Astrocyte of the spinal cord (primary cell): ENCODE results near the gene CPNE1.

Experiments
- DNase-seq: peaks from one replicate; pipeline ENCODE4 v3.0.0; 2011; ENCODE audit warnings: low read depth, low spot score
- H3K4me3 ChIP-seq: 2 replicates; pipeline ENCODE4 v1.5.1; 2011; ENCODE audit warnings: low read depth, mild to moderate bottlenecking, low read length, moderate library complexity
- in situ Hi-C: cut with HindIII; loops from 2 replicates; pipeline ENCODE4 v1.10.0; 2017; ENCODE audit warnings: low sequenced_read_pairs
- TF ChIP-seq, protein P1 (sequence below): IDR thresholded peaks from 2 replicates; pipeline ENCODE4 v1.5.1; 2012; ENCODE audit warnings: low read depth, mild to moderate bottlenecking, low read length, inconsistent platforms

Gene CPNE1

DNA sequence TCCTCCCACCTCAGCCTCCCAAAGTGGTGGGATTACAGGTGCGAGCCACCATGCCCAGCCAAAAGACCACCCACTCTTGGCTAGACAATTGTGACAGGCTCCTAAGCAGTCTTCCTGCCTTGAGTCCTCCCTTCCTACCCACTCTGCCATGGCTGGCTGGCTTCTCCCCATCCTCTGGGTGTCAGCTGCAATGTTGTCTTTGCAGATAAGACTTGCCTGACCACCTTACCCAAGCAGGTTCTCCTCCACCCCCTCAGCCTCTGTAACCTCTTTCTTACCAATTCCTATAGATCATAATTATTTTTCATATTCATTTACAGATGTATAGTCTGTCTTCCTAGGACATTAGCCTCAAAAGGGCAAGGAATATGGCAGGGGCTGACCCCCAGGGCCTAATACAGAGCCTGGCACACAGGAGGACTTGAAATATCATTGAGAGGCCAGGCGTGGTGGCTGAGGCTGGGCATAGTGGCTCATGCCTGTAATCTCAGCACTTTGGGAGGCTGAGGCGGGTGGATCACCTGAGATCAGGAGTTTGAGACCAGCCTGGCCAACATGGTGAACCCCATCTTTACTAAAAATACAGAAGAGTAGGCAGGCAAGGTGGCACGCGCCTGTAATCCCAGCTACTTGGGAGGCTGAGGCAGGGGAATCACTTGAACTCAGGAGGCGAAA, 77.8 kb downstream of the CPNE1 start:
- in situ Hi-C loops, result no loop called here

DNA sequence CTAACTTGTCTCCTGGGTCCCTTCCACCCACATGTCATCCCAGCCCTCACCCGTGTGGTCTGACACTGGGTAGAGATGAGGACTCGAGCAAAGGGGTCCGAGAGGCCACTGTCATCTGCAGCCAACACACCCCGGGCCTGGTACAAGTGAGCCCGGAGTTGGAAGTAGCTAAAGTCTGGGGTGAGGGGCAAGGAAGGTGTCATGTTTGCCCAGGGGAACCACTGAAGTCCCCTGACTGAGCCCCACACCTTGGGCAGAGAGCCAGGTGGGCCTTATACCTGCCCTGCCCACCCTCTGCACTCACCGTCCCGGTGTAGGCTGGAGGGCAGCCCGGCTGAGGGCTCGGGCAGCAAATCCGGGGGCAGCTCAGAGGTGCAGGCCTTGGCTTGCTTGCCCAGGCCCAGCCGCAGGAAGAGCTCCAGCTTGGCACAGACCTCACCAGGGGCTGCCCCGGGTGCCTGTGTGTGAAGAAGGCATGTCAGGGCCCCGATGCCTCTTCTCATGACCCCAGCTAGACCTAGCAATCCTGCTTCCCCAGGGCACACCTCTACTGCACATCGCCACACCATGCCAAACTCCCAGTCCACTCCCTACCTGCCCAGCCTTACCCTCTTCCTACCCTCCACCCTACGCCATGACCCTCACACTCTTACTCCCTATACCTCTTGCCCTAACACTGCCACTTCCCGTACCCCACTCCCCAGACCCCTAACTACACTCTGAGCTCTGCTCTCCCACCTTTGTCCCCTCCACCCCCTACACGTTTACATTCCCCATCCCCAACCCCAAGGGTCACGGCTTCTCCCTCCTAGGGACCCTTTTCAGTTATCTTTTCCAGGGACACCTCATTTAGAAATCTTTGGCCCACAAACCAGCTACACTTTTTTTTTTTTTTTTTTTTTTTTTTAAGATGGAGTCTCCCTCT, 80.8 kb downstream of the CPNE1 start:
- TF ChIP-seq, protein P1, sequence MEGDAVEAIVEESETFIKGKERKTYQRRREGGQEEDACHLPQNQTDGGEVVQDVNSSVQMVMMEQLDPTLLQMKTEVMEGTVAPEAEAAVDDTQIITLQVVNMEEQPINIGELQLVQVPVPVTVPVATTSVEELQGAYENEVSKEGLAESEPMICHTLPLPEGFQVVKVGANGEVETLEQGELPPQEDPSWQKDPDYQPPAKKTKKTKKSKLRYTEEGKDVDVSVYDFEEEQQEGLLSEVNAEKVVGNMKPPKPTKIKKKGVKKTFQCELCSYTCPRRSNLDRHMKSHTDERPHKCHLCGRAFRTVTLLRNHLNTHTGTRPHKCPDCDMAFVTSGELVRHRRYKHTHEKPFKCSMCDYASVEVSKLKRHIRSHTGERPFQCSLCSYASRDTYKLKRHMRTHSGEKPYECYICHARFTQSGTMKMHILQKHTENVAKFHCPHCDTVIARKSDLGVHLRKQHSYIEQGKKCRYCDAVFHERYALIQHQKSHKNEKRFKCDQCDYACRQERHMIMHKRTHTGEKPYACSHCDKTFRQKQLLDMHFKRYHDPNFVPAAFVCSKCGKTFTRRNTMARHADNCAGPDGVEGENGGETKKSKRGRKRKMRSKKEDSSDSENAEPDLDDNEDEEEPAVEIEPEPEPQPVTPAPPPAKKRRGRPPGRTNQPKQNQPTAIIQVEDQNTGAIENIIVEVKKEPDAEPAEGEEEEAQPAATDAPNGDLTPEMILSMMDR, result no peak
- no peak overlapping the region for H3K4me3 ChIP-seq
- no peak for DNase-seq
- in situ Hi-C loops, result no loop called here

More for the DNA sequence above, 77.8 kb downstream of the CPNE1 start:
- DNase-seq, result no peak
- no peak overlapping the region for H3K4me3 ChIP-seq
- TF ChIP-seq, protein P1, result no peak

DNA sequence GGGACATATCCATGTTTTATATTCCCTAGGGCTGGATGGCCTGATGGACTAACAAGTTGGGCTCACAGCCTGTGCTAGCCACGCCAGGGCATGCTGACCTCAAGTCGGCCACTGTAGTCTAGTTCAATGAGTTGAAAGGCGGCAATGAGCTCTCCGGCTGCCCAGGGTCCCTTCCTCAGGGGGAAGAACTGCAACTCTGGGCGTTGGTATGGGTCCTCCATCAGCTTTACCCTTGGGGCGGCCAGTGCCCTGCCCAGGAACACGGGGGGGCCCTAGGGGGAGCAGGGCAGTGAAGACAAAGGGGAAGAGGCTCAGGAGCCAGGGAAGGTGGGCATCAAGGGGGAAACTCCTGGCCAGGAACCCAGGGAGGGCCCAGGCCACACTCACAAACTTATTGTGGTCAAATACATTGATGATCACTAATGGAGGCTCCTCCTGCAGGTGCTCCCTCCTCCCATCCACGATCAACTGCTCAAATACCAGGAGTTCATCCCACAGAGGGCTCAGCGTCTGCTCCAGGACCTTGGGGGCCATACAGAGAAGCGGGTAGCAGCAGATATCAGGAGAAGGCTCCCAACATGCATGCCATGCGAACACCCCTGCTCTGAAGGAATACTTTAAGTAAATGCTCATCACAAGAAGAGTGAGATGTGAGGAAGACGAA, 81.8 kb downstream of the CPNE1 start:
- TF ChIP-seq, protein P1, result no peak
- in situ Hi-C loops, result no loop called here
- no peak for DNase-seq
- H3K4me3 ChIP-seq, result no peak overlapping the region

DNA sequence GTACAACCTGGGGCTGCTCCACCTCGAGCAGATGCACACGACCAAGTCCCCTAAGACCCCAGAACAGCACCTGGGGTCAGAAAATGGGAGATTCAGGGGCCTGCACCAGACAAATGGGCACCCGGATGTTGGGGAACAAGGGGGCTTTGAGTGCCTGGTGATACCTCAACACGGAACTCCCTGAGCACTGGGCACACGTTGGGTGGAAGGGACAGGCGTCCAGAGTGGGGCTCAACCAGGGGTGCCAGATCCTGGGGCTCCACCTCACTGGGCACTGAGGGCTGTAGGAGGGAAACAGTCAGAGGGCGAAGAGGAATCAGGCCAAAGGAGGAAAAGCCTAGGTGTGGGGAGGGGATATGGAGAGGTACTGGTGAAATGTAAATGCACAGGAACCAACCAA, 82.6 kb downstream of the CPNE1 start:
- no peak overlapping the region for H3K4me3 ChIP-seq
- no peak for DNase-seq
- TF ChIP-seq, protein P1, result no peak
- in situ Hi-C loops, result no loop called here

DNA sequence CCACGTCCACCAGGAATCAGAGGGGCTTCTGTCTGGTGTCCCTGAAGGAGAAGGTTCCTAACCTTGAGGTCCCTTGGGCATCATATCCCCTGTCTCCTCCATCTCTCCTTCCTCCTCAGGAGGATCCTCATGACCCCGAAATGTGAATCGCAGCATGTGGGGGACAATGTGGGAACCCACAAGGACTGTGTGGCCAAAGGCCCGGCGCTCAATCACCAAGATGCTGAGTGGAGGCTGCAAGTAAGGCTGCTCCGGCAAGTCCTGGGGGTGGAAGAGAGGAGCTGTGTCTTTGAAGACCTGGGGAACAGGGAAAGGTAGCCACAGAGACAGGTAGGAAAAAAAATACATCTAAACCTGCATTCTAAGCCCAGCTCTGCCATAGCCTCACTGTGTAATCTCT, 85.5 kb downstream of the CPNE1 start:
- in situ Hi-C loops, result no loop called here
- H3K4me3 ChIP-seq, result no peak overlapping the region
- no peak for DNase-seq
- TF ChIP-seq, protein P1, result no peak

DNA sequence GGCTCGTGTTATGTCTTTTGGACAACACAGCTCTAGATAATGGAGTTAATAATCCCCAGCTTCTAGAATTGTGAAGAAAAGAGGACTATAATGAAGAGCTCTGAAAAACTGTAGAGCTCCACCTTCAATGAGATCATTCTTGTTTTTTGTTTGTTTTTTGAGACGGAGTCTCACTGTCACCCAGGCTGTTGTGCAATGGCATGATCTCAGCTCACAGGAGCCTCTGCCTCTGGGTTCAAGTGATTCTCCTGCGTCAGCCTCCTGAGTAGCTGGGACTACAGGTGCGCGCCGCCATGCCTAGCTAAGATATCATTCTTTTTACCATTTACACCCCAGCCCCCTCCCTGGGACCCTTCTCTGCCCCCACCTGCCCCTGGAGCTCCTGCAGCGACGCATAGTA, 86.2 kb downstream of the CPNE1 start:
- DNase-seq, result no peak
- in situ Hi-C loops, result no loop called here

More for the DNA sequence above, 86.2 kb downstream of the CPNE1 start:
- no peak overlapping the region for H3K4me3 ChIP-seq
- TF ChIP-seq, protein P1, result no peak
